BJ (cell line): Measurements from ENCODE around the gene GNG2. TPM values are rescaled to one million over a fixed set of nuclear protein-coding genes. Genes with fewer than 3 reads are reported as not detected.

Experiments
- CTCF ChIA-PET: fragments of 350-600 bp; formaldehyde crosslinking; extraction: SDS; loops from one replicate; lab custom pipeline; 2021; ENCODE audit warnings: antibody characterized with exemption, inconsistent platforms; lab: Yijun Ruan, JAX
- POLR2A ChIA-PET: fragments of 300-600 bp; sonication (Branson Sonifier 250); formaldehyde crosslinking; extraction: SDS; loops from one replicate; lab custom pipeline; 2021; ENCODE audit warnings: antibody characterized with exemption; lab: Charles Lee
- DNase-seq: peaks from one replicate; pipeline ENCODE4 v3.0.0-alpha.2; 2011; ENCODE audit warnings: low read depth
- H3K27me3 ChIP-seq: 2 replicates; pipeline ENCODE4 v1.6.0; 2011; ENCODE audit warnings: low read length; ENCODE audit not compliant: control insufficient read depth, insufficient read depth
- H3K36me3 ChIP-seq: 2 replicates; pipeline ENCODE4 v1.5.1; 2011; ENCODE audit warnings: low read length; ENCODE audit not compliant: control insufficient read depth, insufficient read depth
- H3K4me3 ChIP-seq: 2 replicates; pipeline ENCODE4 v1.5.1; 2011; ENCODE audit warnings: low read depth, mild to moderate bottlenecking, control low read depth, low read length
- CTCF ChIP-seq: IDR thresholded peaks from 2 replicates; pipeline ENCODE4 v1.5.1; 2011; ENCODE audit warnings: low read depth, mild to moderate bottlenecking, control low read depth, inconsistent platforms, low read length, moderate library complexity; ENCODE audit not compliant: insufficient read depth
- polyA plus RNA-seq: library from polyadenylated mRNA; depleted of rRNA; stranded (reverse); fragments of >200 nt; gene quantifications from 2 replicates; pipeline ENCODE4 v1.2.3, GENCODE V29; 2011

The GNG2 gene
- polyA plus RNA-seq, 1 experiment, result 4.5 TPM

GRCh38 chr14:51850651-51851050 lies 9.8 kb upstream of the GNG2 start:
- no peak overlapping the region for H3K4me3 ChIP-seq
- CTCF ChIA-PET, result interaction anchor here (0.7 to 1.5 kb wide), 3 partner anchors 10 to 131 kb away, joined by 3 to 4 read pairs (median 3); partner anchors contain the start of gene GNG2
- no peak for TF ChIP-seq CTCF
- DNase-seq, result no peak
- no peaks in the 10 kb centered on the region for H3K27me3 ChIP-seq
- POLR2A ChIA-PET, result no interaction called here
- H3K36me3 ChIP-seq, result no peaks in the 10 kb centered on the region

GRCh38 chr14:51852541-51852940 lies 7.9 kb upstream of the GNG2 start:
- ChIA-PET POLR2A (interaction anchor here (0.5 kb wide), 1 partner anchor 235 kb away, joined by 11 read pairs; no protein-coding TSS in a partner anchor), CTCF (interaction anchor here (0.6 kb wide), 1 partner anchor 127 kb away, joined by 4 read pairs; no protein-coding TSS in a partner anchor)
- no peak for TF ChIP-seq CTCF
- no peaks in the 10 kb centered on the region for H3K36me3 ChIP-seq
- no peak for DNase-seq
- H3K4me3 ChIP-seq, result no peak overlapping the region
- no peaks in the 10 kb centered on the region for H3K27me3 ChIP-seq

GRCh38 chr14:51855234-51855633 lies 5.2 kb upstream of the GNG2 start:
- no peak for TF ChIP-seq CTCF
- POLR2A ChIA-PET, result no interaction called here
- CTCF ChIA-PET, result interaction anchor here (1.3 kb wide), 1 partner anchor 124 kb away, joined by 4 read pairs; no protein-coding TSS in a partner anchor
- H3K4me3 ChIP-seq, result no peak overlapping the region
- DNase-seq, result no peak
- H3K36me3 ChIP-seq, result no peaks in the 10 kb centered on the region
- no peaks in the 10 kb centered on the region for H3K27me3 ChIP-seq

GRCh38 chr14:51856792-51857296 lies 3.6 kb upstream of the GNG2 start:
- DNase-seq, result no peak
- ChIA-PET CTCF (interaction anchor here (0.6 kb wide), 1 partner anchor 29 kb away, joined by 3 read pairs; no protein-coding TSS in a partner anchor), POLR2A (no interaction called here)
- Histone ChIP-seq H3K27me3 (no peaks in the 10 kb centered on the region), H3K36me3 (no peaks in the 10 kb centered on the region), H3K4me3 (no peak overlapping the region)
- no peak for TF ChIP-seq CTCF

- CTCF ChIA-PET, result no interaction called here
- Histone ChIP-seq H3K36me3 (no peaks in the 10 kb centered on the region), H3K4me3 (no peak overlapping the region), H3K27me3 (no peaks in the 10 kb centered on the region)
- no peak for DNase-seq
- POLR2A ChIA-PET, result no interaction called here
- no peak for TF ChIP-seq CTCF
These were observed 1.3 kb upstream of the GNG2 start for GRCh38 chr14:51859131-51859530.
